Right forelimb (tissue), 1 donor: Measurements from ENCODE around the gene SLC10A4.

Source experiments
- DNase-seq: peaks from one replicate; pipeline ENCODE4 v3.0.0-alpha.2; 2018

SLC10A4 gene

DNA sequence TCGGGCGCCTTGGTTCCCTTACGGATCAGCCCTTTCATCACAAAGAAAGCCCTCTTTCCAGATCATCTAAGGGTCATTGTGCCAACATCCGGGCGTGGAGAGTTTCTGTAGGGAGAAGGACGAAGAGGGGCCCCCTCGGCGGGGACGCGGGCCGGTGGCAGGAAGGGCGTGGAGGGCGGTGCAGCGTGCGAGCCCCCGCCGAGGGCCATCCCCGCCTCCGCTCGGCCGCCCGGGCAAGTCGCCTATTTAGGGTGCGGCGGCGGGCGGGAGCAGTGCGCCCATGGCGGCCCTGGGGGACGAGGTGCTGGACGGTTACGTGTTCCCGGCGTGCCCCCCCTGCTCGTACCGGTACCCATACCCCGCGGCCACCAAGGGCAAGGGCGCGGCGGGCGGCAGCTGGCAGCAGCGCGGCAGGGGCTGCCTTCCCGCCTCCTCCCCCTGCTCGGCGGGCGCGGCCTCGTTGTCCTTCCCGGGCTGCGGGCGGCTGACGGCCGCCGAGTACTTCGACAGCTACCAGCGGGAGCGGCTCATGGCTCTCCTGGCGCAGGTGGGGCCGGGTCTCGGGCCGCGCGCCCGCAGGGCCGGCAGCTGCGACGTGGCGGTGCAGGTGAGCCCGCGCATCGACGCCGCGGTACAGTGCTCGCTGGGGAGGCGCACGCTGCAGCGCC is 7.0 kb downstream of the SLC10A4 start, which contains the start of gene ZAR1:
Gene ZAR1 (plus strand): TSS at position 241 of the 668 bp plus-strand sequence. CDS start 40 bp downstream, at position 281.
- no peak for DNase-seq

DNA sequence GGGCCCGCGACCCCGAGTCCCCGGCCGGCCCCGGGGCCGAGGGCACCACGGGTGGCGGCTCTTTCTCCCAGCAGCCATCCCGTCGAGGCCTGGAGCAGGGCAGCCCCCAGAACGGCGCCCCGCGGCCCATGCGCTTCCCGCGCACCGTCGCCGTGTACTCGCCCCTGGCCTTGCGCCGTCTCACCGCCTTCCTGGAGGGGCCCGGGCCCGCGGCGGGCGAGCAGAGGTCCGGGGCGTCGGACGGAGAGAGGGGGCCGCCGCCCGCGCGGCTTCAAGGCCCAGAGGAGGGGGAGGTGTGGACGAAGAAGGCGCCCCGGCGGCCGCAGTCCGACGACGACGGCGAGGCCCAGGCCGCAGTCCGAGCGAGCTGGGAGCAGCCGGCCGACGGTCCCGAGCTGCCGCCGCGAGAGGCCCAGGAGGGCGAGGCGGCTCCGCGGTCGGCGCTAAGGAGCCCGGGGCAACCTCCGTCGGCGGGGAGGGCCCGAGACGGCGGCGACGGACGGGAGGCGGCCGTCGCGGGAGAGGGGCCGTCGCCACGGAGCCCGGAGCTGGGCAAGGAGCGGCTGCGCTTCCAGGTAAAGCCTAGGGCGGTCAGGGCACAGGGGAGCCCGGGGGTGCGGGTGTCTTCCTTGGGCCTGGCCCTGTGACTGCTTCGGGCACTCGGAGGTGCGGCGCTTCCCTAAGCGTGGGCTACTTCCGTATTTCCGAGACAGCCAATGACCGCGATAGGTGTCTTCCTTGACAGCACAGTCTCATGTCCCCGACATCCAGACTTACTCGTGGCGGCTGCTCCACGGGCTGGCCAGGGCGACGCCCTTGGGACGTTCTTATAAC is 7.8 kb downstream of the SLC10A4 start:
- DNase-seq = no peak

- no peak for DNase-seq
Measured at GRCh38 chr4:48491514-48492176, 8.5 kb downstream of the SLC10A4 start.

DNA sequence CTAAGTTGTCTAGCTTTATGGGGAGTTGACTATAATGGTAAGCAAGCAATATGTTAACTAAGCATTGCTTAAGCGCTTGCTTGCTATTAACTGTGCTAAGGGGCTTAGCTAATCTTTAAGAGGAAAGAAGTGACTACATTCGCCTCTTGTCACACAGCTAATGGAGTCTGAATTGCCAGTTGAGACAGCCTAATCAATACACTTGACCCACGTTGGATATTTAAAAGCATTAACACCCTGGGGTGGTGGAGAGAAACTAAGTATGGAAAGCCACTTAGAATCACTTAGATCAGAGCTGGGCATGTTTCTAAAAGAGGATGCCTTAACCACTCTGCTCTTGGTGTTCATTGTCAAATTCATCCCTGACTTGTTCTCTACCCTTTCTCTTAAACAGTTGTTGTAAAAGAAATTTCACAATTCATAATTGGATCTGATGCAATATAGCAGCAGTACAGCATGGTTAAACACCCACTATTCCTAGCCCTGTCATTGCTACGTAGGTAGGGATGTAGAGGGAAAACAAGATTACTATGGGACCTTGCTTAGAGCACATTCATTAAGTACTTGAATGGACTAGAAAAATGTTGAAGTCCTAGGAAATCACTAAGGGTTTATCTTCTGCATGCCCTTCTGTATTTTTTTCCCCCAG is 10.4 kb downstream of the SLC10A4 start:
- no peak for DNase-seq

DNA sequence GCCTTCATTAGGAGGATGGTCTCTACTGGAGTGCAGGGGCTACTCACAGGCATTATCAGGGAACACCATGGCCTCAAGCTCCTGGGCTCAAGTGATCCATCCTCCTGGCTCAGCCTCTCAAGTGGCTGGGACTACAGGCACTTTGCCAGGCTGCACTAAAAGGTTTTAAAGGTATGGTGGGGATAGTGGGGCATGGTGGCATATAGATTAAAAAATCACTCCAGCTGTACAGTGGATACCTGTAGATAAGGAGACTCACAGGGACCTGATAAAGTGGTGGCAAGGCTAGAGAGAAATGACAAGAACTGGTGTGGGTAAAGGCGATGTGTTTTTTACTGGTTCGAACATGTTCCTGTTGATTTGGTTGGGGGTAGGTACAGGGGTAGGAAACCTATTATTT is 12.8 kb downstream of the SLC10A4 start:
- no peak for DNase-seq

- DNase-seq = no peak
Measured at GRCh38 chr4:48498895-48499294, 15.8 kb downstream of the SLC10A4 start.

GRCh38 chr4:48499551-48500066 is 16.5 kb downstream of the SLC10A4 start:
- no peak for DNase-seq

GRCh38 chr4:48503233-48504025 is 20.3 kb downstream of the SLC10A4 start:
- DNase-seq = no peak

DNA sequence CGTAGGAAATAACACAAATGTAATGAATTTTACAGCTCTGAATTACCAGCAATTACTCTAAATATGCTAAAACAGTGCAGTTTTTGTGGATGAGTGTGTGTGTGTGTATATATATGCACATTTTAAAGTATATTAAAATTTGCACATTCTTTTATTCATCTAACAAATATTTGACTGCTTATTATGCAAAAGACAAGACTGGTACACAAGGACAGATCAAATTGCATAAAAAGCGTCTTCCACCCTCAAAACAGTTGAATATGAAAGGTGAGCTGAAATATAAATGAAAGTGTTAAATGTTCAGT is 20.8 kb downstream of the SLC10A4 start:
- DNase-seq = no peak

GRCh38 chr4:48504352-48504751 is 21.2 kb downstream of the SLC10A4 start:
- no peak for DNase-seq

DNA sequence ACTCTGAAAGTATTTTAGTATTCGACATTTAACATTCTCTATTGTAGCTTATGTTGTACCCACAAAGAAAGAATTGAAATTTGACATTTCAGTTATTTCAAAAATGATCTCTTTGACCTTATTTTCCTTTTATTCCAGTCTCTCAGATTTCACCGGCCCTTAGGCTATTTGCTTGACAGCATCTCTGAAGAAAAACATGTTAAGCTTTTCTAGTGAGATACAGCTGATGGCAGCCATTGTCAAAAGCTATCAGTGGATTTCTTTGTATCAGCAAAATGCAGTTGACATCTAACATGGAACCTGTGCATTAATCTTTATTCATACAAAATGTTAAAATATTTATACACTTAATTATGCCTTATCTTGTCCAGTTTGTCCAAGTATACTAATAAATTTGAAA is 23.6 kb downstream of the SLC10A4 start:
- no peak for DNase-seq

DNA sequence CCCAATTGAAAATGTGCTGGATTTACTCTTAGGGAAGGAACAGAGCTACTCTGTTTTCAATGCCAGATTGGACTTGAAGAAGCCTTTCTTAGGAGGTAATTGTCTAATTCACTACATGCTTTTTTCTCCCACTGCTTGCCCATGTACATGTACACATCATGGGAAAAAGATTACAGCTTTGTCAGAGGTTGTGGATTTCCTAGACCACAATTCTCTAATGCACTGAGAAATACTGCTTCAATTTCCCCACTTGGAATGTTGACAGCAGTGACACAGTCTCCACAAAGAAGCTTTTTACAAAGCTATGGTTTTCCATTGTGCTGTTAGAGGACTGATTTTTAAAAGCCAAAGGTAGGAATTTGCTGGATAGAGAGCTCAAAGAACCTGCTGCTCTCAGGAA is 26.4 kb downstream of the SLC10A4 start:
- no peak for DNase-seq

DNA sequence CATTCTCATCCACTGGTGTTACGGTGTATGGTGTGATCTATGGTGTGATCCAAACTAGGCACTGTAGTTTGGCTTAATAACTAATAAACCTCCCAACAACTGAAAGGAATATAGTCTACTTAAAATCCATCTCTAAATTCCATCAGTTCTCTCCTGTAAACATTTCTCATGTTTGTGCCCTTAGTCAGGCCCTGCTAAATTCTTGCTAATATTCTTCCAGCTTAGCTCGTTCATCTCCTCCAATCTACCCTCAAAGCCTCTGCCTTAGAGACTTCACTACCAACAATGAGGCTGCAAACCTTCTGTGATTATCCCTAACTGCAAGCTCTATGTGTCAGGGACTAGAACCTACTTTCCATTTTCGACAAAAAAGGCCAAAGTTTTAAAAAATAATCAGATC is 35.0 kb downstream of the SLC10A4 start:
- DNase-seq = no peak

DNA sequence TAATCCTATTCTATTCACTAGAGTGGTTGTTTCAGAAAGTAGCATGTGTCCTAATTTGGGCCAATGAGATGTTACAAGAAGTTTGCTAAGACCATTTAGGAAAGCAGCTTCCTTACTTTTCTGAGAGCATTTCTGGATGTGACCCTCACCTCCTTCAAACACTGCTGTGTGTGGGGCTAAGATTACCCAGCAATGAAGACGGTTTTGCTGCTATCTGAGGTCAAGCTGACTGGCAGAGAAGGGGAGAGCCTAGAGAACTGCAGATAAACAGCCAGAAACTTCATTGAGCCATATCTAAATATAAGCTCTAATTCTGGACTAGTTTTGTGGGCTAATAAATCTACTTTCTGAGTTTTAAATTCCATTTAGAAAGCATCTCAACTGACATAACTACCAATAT is 43.3 kb downstream of the SLC10A4 start:
- no peak for DNase-seq

DNA sequence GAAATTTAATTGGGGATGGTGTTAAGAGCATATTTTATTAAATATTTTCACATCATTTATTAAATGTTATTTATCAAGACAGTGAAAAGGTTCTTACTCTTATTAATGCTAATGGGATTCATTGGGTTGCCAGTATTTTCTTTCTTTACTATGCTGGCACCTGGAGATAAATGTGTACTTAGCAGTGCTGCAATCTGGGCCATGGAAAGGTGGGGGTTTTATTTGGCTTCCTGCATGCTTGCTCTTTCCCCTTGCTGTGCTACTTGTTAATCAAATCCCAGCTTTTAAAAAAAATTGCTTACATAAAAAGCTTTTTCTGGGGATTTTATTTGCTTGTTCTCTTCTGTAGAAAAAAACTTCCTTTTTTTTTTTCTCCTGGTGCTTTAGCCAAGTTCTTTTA is 55.2 kb downstream of the SLC10A4 start:
- DNase-seq = no peak
